Mesothelial cell of epicardium (in vitro differentiated cells): ENCODE results near the gene IFTAP. TPM values are rescaled to one million over a fixed set of nuclear protein-coding genes. Genes with fewer than 3 reads are reported as not detected.

Experiments
- DNase-seq, 2 experiments: peaks; one replicate each; pipeline ENCODE4 v3.0.0; 2021; ENCODE audit warnings: low spot score in 2 of 2; ENCODE audit not compliant: unreplicated experiment in 2 of 2
- H3K27ac Mint-ChIP-seq: 2 replicates; pipeline ENCODE4 v1.8.0; 2021; ENCODE audit warnings: mixed read lengths
- H3K27me3 Mint-ChIP-seq: 2 replicates; pipeline ENCODE4 v1.8.0; 2021; ENCODE audit warnings: low read depth, mixed read lengths
- H3K36me3 Mint-ChIP-seq: 2 replicates; pipeline ENCODE4 v1.8.0; 2021; ENCODE audit warnings: mixed read lengths
- H3K4me1 Mint-ChIP-seq: 2 replicates; pipeline ENCODE4 v1.8.0; 2021; ENCODE audit warnings: mixed read lengths
- H3K4me3 Mint-ChIP-seq: 2 replicates; pipeline ENCODE4 v1.8.0; 2021; ENCODE audit warnings: mild to moderate bottlenecking, moderate library complexity, mixed read lengths
- H3K9me3 Mint-ChIP-seq: 2 replicates; pipeline ENCODE4 v1.8.0; 2021; ENCODE audit warnings: mixed read lengths
- CTCF ChIP-seq: fragments of 200-600 bp; sonication (generic); IDR thresholded peaks from one replicate; pipeline ENCODE4 v1.5.0; 2021; ENCODE audit warnings: antibody characterized with exemption; ENCODE audit not compliant: unreplicated experiment
- total RNA-seq: library from RNA; stranded (reverse); gene quantifications from 3 replicates; pipeline ENCODE4 v1.2.1, GENCODE V29; 2021

Gene IFTAP
- total RNA-seq, 1 donor from 2014 or later = 34.0 TPM

- Mint-ChIP-seq H3K4me1 (peaks cover 8% of the 10 kb centered on the region), H3K9me3 (peaks cover 4% of the 10 kb centered on the region), H3K27ac (no peak overlapping the region), H3K27me3 (peaks cover 32% of the 10 kb centered on the region), H3K36me3 (no peaks in the 10 kb centered on the region), H3K4me3 (peak overlapping the region; percentile 65)
- peak; percentile 64 for TF ChIP-seq CTCF
- DNase-seq = peak in 1 of 2 experiments; percentile 55
These were observed 29.8 kb upstream of the IFTAP start for GRCh38 chr11:36564376-36565030.

- Mint-ChIP-seq H3K36me3 (no peaks in the 10 kb centered on the region), H3K27me3 (peaks cover 27% of the 10 kb centered on the region), H3K27ac (no peak overlapping the region), H3K4me1 (peaks cover 8% of the 10 kb centered on the region), H3K4me3 (peak overlapping the region; percentile 65), H3K9me3 (no peaks in the 10 kb centered on the region)
- no peak for TF ChIP-seq CTCF
- DNase-seq = no peak
These were observed 29.2 kb upstream of the IFTAP start for GRCh38 chr11:36565031-36565610.

- no peaks in the 10 kb centered on the region for H3K9me3 Mint-ChIP-seq
- H3K4me3 Mint-ChIP-seq = no peak overlapping the region
- peaks cover 8% of the 10 kb centered on the region for H3K4me1 Mint-ChIP-seq
- no peak for TF ChIP-seq CTCF
- H3K36me3 Mint-ChIP-seq = no peaks in the 10 kb centered on the region
- H3K27me3 Mint-ChIP-seq = peaks cover 34% of the 10 kb centered on the region
- no peak overlapping the region for H3K27ac Mint-ChIP-seq
- no peak for DNase-seq
These were observed 27.8 kb upstream of the IFTAP start for GRCh38 chr11:36566407-36567053.

GRCh38 chr11:36567694-36568093 is 26.6 kb upstream of the IFTAP start, which contains the start of gene RAG1:
TSS of gene RAG1 (plus strand) at chr11:36568007. CDS start at chr11:36573305, 5,298 bp downstream.
- no peak for DNase-seq
- TF ChIP-seq CTCF = no peak
- Mint-ChIP-seq H3K36me3 (no peaks in the 10 kb centered on the region), H3K27me3 (peaks cover 44% of the 10 kb centered on the region), H3K4me3 (no peak within 1 kb of the TSS), H3K4me1 (peaks cover 8% of the 10 kb centered on the region), H3K27ac (no peak within 1 kb of the TSS), H3K9me3 (no peaks in the 10 kb centered on the region)

GRCh38 chr11:36569095-36569494 is 25.2 kb upstream of the IFTAP start:
- no peak for TF ChIP-seq CTCF
- H3K4me1 Mint-ChIP-seq = peaks cover 8% of the 10 kb centered on the region
- H3K4me3 Mint-ChIP-seq = no peak overlapping the region
- no peaks in the 10 kb centered on the region for H3K36me3 Mint-ChIP-seq
- DNase-seq = no peak
- no peak overlapping the region for H3K27ac Mint-ChIP-seq
- H3K27me3 Mint-ChIP-seq = peaks cover 46% of the 10 kb centered on the region
- H3K9me3 Mint-ChIP-seq = no peaks in the 10 kb centered on the region
